HG03565 (cell line): ENCODE data around the gene PDLIM7.
A peak's percentile ranks its signal among the peaks of the same experiment; 100 is the strongest.

Source experiments
- ATAC-seq: cut with Tn5 transposase; IDR thresholded peaks from one replicate; pipeline ENCODE4 v1.9.1; 2021; ENCODE audit warnings: mild to moderate bottlenecking, moderate library complexity; ENCODE audit not compliant: unreplicated experiment

Gene PDLIM7

DNA sequence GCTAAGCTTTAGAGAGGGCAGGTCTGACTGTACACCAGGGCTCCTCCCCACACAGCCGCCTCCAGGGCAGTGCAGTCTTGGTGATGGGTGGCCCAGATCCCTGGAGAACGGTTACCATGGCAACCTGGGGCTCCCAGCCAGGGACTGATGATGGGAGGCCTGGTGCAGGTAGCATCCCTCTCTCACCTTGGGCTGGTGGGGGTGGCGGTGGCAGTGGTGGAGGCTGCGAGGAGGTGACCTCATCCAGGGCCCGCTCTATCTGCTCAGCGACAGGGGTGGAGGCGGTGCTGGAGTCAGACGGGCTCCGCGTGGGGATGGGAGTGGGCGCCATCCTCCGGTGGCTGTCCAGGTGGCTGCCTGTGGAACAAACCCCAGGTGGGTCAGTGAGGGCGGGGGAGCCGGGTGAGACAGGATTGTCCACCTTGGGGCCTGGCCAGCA lies 38.5 kb downstream of the PDLIM7 start:
- ATAC-seq: no peak

DNA sequence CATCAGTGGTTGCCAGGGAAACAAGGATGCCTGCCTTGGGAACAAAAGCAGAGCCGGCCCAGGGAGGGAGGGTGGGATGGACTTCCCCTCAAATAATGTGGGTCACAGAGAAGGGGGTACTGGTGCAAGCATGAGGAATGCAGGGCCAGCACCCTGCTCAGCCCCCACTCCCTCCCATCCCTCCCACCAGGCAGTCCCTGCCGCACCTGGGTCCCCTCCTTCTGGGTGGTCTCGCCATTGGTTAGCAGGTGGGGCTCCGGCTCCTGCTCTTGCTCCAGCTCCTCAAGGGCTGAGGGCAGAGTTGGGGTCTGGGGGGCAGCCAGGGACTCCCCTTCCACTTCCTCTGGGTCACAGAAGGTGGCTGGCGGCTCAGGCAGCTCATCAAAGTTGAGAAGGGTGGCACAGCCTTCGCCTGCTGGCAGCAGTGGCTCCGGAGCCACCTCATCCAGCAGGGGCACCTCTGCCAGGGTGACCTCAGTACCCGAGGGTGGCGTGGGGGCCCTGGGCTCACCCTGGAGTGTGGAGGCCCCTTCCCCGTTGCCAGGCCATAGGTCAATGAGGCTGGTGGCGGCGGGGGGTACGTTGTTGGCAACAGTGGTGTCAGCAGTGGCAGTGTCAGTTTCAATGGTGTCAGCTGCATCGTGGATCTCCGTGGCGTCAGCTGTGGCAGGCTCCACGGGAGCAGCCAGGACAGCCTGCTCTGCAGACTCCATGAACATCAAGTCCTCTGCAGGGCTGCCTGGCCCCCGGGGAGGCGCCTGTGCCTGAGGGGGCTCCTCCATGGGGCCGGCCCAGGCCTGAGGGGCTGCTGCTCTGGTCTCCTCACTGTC lies 39.3 kb downstream of the PDLIM7 start:
- ATAC-seq: no peak

DNA sequence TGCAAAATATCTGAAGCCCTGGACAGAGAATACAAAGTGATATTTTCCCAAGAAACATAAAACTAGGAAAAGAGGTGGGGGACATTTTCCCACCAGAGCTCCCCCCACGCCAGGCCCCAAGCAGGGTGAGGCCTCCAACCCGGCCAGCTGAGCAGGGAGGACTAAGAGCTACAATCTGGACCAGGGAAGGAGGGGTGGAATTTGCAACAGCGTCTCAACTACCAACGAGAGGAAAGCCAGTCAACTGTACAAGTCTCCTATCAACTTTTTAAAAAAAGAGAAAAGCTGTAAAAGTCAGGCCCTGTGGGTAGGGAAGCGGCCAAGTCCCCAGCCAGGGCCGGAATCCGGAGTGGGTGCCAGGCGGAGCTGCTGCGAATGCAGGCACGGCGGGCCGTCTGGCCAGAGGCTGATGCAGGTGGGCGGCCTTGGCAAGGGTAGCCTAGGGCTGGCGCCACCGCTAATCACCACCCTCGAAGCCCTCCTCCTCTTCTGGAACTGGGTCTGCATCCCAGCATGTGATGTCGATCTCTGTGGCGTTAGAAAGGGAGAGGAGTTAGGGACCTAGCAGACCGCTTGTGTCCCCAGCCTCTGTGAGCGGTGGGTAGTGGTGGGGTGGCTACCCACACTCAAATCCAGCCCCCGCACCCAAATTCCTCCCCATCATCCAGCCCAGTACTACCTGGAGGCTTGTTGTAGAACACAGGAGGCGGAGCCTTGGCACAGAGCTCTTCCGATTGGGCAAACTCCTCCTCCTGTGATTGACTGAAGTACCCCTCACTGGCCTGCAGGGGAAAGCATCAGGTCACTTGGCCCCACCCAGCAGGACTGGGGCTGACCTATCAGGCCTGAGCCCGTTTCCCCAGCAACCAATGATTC lies 40.2 kb downstream of the PDLIM7 start:
- ATAC-seq: peak; percentile 32

DNA sequence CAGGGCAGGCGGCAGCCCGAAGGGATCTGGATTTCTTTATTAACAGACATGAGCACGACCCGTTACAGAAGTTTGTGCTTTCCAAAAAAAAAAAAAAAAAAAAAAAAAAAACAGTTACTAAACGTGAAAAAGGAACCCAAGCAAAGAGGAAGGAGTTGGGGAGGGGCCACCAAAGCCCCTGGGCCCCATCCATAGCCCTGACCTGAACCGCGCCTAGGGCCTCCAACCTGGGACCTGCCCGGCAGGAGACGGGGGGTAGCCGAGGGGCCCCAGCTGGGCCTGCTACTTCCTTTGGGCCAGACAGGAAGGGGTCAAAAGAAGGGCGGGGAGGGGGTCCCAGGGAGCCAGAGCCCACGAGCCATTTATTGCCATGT lies 40.8 kb downstream of the PDLIM7 start:
- ATAC-seq: no peak

DNA sequence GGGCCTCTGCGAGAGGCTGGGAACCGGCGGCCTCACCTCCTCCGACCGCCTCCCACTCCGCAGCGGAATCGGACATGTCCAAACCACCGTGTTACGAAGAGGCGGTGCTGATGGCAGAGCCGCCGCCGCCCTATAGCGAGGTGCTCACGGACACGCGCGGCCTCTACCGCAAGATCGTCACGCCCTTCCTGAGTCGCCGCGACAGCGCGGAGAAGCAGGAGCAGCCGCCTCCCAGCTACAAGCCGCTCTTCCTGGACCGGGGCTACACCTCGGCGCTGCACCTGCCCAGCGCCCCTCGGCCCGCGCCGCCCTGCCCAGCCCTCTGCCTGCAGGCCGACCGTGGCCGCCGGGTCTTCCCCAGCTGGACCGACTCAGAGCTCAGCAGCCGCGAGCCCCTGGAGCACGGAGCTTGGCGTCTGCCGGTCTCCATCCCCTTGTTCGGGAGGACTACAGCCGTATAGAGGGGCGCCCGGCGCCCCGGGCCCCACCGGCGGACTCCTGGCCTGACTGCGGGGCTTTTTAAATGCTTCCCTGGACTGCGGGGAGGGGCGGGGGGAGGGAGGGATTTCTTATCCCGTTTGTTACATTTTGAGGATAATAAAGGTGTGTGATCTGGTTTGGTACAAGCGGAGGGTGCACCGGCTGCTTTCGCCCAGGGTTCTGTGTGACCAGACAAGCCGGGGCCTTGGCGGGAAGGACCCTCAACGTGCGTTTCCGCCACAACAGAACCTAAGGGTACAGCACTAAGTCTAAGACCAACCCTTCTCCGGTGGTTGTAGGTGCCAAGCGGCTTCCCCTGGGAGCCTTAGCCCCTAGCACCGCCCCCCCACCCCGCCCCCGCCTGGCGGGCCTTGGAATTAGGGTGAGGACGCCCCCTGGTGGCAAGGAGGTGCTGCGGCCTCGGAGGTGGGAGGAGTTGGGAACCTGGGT lies 41.5 kb downstream of the PDLIM7 start:
- peak; percentile 2 for ATAC-seq

DNA sequence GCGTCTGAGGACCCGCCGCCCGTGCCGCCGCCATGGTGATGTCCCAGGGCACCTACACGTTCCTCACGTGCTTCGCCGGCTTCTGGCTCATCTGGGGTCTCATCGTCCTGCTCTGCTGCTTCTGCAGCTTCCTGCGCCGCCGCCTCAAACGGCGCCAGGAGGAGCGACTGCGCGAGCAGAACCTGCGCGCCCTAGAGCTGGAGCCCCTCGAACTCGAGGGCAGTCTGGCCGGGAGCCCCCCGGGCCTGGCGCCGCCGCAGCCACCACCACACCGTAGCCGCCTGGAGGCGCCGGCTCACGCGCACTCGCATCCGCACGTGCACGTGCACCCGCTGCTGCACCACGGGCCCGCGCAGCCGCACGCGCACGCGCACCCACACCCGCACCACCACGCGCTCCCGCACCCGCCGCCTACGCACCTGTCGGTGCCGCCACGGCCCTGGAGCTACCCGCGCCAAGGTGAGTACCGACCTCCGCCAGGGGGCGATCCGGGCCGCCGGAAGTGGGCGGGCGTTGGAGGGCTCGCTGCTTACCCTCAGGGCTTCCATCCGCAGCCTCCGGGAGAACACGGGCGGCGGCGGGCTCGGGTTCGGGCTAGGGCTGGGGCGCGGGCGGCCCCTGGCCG lies 42.3 kb downstream of the PDLIM7 start:
- peak; percentile 37 for ATAC-seq

DNA sequence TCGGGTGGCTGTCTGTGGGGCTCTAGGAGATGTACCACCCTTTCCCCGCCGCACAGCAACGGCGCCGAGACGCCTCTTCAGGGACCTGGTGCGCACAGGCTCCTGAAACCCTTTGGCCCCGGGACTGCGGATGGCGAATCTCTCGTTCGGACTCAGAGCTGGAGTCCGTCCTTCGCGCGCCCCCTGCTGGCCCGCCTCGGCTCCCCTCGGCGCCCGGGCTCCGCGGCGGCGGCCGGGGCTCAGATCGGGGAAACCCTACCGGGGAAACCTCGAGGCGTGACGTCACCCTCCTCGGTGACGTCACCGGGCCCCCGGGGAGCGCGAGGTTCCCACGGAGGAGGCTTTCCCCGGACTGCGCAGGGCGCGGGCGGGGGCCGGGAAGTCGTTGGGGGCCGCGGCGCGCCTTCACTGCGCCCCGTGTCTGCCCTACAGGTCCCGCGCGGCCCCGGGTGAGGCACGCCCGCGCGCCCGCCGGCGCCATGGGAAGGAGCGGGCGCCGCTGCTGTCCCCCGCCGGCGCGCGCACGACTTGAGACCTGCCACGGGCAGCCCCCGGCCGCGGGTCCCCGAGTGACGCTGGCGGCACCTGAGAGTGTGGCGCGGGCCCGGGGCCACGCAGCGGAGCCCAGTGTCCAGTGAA lies 42.9 kb downstream of the PDLIM7 start:
- ATAC-seq: peak; percentile 40

DNA sequence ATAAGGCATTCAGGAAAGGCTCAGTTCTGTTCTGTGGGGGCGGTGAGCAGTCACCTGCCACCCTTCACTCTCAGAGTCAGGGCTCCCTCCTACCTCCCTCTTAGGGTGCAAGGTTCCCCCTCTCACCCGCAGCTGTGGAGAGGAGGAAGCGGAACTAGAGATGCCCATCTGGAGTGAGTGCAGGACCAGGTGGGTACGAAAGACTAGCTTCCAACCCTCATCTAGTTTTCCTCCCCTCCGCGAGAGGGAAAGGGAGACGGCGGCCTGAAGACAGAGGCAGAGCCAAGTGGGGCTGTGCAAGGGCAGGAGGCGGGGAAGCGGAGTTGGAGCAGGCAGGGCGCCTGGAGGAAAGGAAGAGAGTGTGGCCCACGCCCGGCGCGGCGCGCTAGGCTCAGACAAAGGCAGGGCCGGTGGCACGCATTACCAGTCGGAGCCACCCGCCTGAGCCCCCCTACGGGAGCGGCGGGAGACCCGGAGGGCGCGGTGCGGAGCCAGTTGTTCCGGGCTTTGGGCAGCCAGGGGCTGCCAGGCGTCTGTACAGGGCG lies 43.5 kb downstream of the PDLIM7 start:
- no peak for ATAC-seq

DNA sequence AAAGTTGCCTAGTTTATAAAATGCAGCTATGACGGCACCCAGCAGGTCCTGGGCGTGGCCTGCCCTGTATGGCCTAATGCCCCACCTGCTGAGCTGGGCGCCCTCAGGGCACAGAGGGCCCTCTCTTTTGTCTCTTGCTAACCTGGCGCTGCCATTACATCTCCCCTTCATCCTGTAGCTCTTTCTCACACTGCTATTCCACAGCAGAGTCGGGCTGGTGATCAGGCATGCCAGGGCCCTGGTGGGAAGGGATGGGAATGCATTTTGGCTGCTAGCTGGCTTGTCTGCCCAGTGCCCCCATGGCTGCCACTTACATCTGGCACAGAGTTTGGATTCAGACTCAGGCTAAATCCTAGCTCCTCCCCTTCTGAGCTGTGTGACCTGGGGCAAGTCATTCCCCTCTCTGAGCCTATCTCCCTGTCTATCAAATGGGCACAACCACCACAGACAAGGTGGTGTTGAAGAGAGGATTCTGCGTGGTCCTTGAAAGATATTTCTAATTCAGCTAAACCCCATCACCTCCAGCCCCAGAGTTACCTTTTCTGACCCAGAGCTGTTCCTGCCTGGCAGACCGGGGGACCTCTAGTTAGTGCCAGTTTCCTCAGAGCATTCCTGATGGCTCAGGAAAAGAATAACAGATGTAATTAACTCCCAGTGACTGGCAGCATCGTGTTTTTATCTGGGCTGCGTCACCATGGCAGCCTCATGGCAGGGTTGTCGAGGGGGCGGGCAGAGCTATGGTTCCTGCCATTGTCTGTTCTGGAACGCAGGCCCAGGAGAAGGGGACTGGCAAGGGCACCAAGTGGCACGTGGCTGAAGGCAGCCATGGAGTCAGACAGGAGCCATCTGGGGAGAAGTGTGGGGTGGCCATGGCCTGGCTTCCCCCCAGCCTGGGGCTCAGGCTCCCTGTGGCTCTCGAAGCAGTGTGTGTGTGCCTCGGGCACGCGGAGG lies 44.4 kb downstream of the PDLIM7 start:
- no peak for ATAC-seq

DNA sequence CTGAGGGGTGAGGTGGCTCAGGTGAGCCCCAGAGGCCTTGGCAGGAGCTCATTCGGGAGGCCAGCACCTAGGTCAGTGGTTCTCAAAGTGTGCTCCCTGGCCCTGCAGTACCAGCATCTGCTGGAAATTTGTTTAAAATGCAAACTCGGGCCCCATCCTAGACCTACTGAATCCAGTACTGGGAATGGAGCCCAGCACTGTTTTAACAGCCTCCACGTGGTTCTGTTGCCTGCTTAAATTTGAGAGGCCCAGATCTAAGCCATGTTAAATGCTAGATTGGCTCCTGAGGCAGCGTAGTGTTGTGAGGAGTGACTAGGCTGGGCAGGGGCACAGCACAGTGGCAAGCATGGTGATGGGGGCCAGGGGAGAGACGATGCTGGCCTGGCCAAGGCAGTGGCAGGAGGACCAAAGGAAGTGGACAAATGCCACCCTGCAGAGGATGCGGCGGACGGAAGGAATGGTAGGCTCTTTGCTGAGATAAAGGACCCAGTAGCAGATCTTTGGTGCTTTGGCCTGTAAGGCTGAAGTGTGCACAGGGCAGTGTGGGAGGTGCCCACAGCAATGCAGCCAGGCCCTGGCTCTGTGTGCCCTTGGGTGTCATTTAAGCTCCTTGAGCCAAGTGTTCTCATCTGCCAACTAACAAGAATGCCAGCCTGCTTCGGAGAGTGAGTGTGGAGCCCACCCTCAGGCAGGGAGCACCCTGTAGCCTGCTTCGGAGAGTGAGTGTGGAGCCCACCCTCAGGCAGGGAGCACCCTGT lies 46.6 kb downstream of the PDLIM7 start:
- no peak for ATAC-seq

DNA sequence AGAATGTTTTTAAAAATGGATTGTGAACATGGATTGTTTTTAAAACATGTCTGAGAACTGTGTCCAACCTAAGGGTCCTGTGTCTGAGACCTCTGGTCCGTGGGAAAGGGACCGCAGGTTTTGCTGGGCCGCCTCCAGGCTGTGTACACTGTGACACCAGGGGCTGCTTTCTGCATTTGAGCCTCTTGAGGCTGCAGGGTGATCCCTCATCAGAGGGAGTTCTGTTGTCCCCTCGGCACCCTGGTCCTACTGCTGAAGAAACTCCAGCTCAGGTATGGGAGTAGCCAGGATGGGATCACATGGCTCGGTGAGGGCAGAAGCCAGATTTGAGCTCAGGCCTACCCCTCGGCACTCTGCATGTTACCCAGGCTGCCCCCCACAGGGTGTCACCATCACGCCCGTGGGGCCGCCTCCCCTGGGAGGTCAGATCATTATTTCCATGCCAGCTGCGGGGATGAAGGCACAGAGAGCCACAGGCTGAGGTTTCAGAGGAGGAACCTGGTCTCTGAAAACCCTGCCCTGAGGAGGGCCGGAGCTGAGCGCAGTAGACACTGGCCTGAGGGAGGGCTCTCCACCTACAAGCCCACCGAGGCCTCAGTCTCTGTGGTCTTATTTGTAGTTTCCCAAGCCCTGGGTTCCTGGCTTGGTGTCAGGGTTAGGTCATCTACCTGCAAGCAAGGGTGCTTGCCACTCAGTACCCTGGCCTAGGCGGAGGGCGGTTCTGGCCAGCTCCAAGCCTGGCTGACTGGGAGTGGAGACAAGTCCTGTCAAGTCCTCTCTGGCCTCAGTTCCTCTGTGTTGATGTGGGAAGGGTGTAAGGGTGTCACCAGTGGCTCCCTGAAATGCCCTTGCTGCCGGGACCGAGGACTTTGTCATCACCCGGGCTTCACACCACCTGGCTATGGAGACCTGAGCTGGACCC lies 48.0 kb downstream of the PDLIM7 start:
- no peak for ATAC-seq

DNA sequence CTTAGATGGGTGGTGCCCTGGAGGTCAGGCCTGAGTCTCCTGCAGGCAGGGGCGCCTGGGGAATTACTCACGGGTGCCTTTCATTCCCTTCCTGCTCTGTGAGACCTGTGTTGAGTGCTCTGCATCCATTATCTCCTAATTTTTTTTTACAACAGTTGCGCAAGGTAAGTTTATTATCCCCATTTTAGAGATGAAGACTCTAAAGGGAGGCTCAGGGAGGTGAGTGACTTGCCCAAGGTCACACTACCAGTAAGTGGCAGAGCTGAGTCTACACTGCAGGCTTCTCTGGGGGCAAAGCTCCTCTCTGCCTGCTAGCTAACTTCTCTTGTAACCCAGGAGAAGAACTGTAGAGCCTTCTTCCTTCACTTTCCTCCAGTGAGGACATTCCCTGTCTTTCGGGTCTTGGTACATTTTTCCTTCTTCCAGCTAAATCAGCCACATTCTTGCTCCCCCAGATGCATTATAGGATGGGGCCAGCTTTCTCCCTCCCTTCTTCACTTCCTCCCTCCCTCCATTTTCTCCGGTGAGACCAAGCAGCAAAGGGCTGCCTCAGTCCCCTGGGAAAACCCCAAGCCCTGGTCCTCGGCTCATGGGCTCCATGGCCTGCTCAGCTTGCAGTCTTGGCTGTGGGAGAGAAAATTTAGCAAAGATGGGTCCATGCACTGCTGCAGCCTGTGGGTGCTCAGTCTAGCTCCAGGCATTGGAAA lies 49.0 kb downstream of the PDLIM7 start:
- no peak for ATAC-seq

DNA sequence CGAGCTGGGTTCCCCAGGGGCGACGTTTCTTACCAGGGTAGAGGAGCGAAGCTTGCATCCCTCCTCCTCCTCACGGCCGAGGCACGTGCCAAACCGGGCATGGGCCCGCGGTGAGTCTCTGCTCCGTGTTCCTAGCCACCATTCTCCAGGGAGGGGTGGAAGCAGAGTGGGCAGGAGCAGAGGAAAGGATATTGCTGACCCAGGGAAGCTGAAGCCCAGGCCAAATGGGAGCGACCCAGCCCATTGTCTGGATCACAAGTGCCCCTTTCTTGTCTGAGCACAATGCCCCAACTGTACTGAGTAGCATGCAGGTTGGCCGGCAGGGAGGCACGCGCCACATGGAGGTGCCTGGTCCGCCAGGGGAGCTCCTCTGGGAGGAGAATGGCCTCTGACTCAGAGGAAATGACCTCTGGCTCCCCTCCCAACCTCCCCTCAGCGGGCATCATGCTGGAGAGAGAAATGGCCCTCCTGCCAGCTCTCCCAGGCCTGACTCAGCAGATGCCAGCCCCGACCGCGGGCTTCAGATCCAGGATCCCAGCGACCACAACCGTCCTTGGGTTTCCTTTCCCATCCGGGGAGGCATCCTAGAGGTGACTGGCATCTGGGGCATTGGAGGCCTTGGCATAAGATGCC lies 49.7 kb downstream of the PDLIM7 start:
- ATAC-seq: no peak

DNA sequence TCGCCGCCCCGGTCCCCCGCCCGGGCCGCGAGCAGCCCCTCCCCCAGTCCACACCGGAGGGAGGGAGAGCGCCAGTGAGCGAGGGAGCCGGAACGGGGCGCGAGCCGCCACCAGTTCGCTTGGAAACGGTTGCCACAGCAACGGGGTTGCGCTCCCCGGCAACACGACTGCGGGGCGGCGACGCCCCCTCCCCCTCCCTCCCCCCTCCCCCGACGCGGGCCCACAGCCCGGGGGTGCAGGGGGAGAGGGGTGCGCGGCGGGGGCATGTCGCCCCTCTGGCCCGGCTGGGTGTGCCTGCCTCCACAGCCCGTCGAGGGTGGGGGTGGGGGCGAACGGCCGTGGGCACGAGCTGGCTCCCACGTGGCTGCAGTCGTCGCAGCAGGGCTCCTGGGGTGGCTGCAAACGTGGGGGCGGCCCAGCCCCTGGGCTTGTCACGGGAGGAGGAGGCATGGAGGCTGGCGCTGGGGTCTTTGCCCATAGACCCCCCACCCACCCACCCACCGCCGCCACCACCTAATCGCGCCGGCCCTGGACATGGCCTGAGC lies 50.3 kb downstream of the PDLIM7 start:
- peak; percentile 18 for ATAC-seq
